Measurements from ENCODE around the gene ANKRD63. TPM values are rescaled to one million over a fixed set of nuclear protein-coding genes. Genes with fewer than 3 reads are reported as not detected.

Gene ANKRD63
- total RNA-seq, 2 donors from 2014 or later, result not detected

DNA sequence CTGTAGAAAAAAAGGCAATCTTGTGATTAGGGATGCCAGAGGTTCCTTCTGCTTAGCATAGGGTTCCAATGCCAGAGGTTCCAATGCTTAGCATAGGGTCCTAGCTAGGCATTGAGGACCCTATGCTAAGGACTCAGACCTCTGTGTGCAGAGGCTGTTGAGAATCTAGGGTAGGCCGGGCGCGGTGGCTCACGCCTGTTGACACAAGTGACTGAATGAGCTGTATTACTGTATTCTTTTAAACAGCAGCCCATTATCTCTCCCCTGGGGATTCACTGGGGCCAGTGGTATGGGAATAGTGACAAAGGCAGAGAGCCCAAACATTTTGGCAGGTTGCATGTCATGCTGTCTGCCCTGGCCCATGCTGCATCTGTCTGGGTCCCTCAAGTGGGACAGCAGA is 27.8 kb downstream of the ANKRD63 start:
- Histone ChIP-seq H3K27ac (no peak overlapping the region), H3K9me3 (no peaks in the 10 kb centered on the region), H3K4me1 (ENCODE audit: control insufficient read depth in 1 of 2, low read depth in 2 of 2) (peaks cover 8 to 12% of the 10 kb centered on the region in 2 donors), H3K36me3 (no peaks in the 10 kb centered on the region), H3K27me3 (replicated peaks; ENCODE audit: insufficient read depth) (no peaks in the 10 kb centered on the region), H3K4me3 (no peak overlapping the region)
- TF ChIP-seq CTCF (IDR thresholded peaks at IDR 0.05), result no peak
- ATAC-seq (ENCODE audit: insufficient number of reproducible peaks, low FRiP score, low read depth) (no peak), DNase-seq (ENCODE audit: low spot score) (no peak)

GRCh38 chr15:40254452-40254851 is 28.4 kb downstream of the ANKRD63 start:
- Histone ChIP-seq H3K4me3 (no peak overlapping the region), H3K27me3 (replicated peaks; ENCODE audit: insufficient read depth) (no peaks in the 10 kb centered on the region), H3K4me1 (ENCODE audit: control insufficient read depth in 1 of 2, low read depth in 2 of 2) (peaks cover 8 to 17% of the 10 kb centered on the region in 2 donors), H3K9me3 (no peaks in the 10 kb centered on the region), H3K36me3 (no peaks in the 10 kb centered on the region), H3K27ac (no peak overlapping the region)
- TF ChIP-seq CTCF (IDR thresholded peaks at IDR 0.05), result no peak
- DNase-seq (ENCODE audit: low spot score) (no peak), ATAC-seq (ENCODE audit: insufficient number of reproducible peaks, low FRiP score, low read depth) (no peak)

DNA sequence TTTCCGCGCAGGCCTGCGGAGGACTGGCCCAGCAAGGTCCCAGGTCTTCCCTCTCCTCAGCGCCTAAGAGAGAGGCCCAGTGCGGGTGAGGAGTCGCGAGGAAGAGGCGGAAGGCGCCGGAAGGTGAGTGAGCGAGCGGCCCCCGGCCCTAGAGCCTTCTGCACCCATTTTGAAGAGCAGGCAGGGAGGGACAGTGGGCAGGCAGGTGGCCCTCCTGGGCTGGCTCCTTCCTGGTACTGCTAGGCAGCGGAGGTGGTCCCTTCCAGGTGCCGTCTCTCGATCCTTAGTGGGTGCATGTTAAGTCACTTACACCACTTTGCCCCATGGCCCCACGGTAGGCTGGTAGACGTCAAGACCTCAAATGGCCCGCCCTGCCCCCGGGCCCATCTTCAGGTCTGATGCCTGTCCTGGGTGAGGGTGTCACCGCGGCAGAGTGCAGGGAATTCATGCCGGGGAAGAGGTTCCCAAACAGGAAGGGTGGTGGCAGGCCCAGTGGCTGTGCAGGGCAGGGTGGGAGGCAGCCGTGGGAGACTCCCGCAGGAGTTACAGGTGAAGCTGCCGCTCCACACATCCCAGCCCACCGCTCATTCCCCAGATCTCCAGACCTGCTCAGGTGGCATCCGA is 29.6 kb downstream of the ANKRD63 start:
- H3K27me3 ChIP-seq (replicated peaks; ENCODE audit: insufficient read depth), result no peaks in the 10 kb centered on the region
- H3K4me1 ChIP-seq (ENCODE audit: control insufficient read depth in 1 of 2, low read depth in 2 of 2), result peaks cover 8 to 17% of the 10 kb centered on the region in 2 donors
- H3K4me3 ChIP-seq, result peak overlapping the region; percentile 77
- H3K36me3 ChIP-seq, result no peaks in the 10 kb centered on the region
- no peak for ATAC-seq (ENCODE audit: insufficient number of reproducible peaks, low FRiP score, low read depth)
- DNase-seq (ENCODE audit: low spot score), result no peak
- no peaks in the 10 kb centered on the region for H3K9me3 ChIP-seq
- no peak for TF ChIP-seq CTCF (IDR thresholded peaks at IDR 0.05)
- no peak overlapping the region for H3K27ac ChIP-seq

DNA sequence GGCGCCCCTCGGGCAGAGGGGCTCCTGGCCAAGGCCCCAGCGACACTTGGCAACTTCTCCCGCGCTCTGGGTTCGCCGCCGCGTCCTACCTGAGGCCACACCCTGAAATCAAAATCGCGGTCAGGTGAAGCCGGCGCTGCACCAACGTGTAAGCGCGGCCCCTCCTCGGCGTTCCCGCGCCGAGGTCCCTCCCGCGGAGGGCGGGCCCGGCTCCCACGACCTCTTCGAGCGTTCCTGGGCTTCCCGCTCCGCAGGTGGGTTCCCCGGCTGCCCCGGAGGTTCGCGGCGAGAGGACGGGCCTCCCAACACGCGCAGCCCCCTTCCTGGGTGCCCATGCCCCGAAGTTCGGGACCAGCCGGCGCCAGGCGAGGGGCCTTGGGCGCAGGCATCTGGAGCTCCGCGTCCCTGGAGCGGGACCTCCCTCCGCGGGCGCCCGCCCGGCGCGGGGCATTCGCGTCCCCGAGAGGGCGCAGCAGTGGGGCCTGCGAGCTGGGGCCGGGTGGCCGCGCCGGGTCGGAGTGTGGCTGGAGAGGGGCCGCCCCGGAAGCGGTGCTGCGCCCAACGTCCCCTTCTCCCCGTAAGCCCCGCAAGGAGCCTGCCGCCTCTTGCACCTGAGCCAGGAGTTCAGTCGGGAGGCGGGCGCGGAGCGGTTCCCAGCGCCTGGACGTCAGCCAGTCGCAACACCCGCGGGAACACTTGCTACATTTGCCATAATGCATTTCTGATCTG is 30.3 kb downstream of the ANKRD63 start:
- Histone ChIP-seq H3K4me3 (peak overlapping the region; percentile 77), H3K4me1 (ENCODE audit: control insufficient read depth in 1 of 2, low read depth in 2 of 2) (peaks cover 8 to 17% of the 10 kb centered on the region in 2 donors), H3K36me3 (no peaks in the 10 kb centered on the region), H3K27me3 (replicated peaks; ENCODE audit: insufficient read depth) (no peaks in the 10 kb centered on the region), H3K27ac (no peak overlapping the region), H3K9me3 (no peaks in the 10 kb centered on the region)
- ATAC-seq (ENCODE audit: insufficient number of reproducible peaks, low FRiP score, low read depth), result no peak
- no peak for DNase-seq (ENCODE audit: low spot score)
- TF ChIP-seq CTCF (IDR thresholded peaks at IDR 0.05), result no peak

GRCh38 chr15:40252141-40252437 is 30.8 kb downstream of the ANKRD63 start:
- H3K27ac ChIP-seq, result no peak overlapping the region
- H3K9me3 ChIP-seq, result no peaks in the 10 kb centered on the region
- no peaks in the 10 kb centered on the region for H3K27me3 ChIP-seq (replicated peaks; ENCODE audit: insufficient read depth)
- H3K4me3 ChIP-seq, result peak overlapping the region; percentile 77
- no peak for DNase-seq (ENCODE audit: low spot score)
- H3K4me1 ChIP-seq (ENCODE audit: control insufficient read depth in 1 of 2, low read depth in 2 of 2), result peaks cover 8 to 17% of the 10 kb centered on the region in 2 donors
- no peak for ATAC-seq (ENCODE audit: insufficient number of reproducible peaks, low FRiP score, low read depth)
- no peaks in the 10 kb centered on the region for H3K36me3 ChIP-seq
- no peak for TF ChIP-seq CTCF (IDR thresholded peaks at IDR 0.05)

Measured in thoracic aorta (tissue), 2 donors.